Astrocyte (in vitro differentiated cells and primary cell): ENCODE results near the gene IRAK1.

Source experiments
- CTCF ChIP-seq: IDR thresholded peaks from 2 replicates; pipeline ENCODE4 v1.5.1; 2011; ENCODE audit warnings: low read depth, mild to moderate bottlenecking, inconsistent platforms, low read length, moderate library complexity; ENCODE audit not compliant: insufficient read depth
- EZH2 ChIP-seq: IDR thresholded peaks from 2 replicates; pipeline ENCODE4 v1.6.1; 2012; ENCODE audit warnings: mild to moderate bottlenecking, low read length, inconsistent platforms; ENCODE audit not compliant: insufficient read depth

GRCh38 chrX:154046031-154046781, 26.5 kb upstream of the IRAK1 start:
- TF ChIP-seq CTCF (peak; percentile 6), EZH2 (no peak)
